ENCODE measurements around the gene GNG7. TPM values are rescaled to one million over a fixed set of nuclear protein-coding genes. Genes with fewer than 3 reads are reported as not detected.

GNG7 gene
- total RNA-seq, 4 donors from 2014 or later, result 2.1 to 4.3 (median 3.0) TPM

GRCh38 chr19:2517881-2518601, 184.5 kb downstream of the GNG7 start:
- TF ChIP-seq POLR2A (IDR thresholded peaks at IDR 0.05), result no peak
- TF ChIP-seq, protein P1, sequence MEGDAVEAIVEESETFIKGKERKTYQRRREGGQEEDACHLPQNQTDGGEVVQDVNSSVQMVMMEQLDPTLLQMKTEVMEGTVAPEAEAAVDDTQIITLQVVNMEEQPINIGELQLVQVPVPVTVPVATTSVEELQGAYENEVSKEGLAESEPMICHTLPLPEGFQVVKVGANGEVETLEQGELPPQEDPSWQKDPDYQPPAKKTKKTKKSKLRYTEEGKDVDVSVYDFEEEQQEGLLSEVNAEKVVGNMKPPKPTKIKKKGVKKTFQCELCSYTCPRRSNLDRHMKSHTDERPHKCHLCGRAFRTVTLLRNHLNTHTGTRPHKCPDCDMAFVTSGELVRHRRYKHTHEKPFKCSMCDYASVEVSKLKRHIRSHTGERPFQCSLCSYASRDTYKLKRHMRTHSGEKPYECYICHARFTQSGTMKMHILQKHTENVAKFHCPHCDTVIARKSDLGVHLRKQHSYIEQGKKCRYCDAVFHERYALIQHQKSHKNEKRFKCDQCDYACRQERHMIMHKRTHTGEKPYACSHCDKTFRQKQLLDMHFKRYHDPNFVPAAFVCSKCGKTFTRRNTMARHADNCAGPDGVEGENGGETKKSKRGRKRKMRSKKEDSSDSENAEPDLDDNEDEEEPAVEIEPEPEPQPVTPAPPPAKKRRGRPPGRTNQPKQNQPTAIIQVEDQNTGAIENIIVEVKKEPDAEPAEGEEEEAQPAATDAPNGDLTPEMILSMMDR (IDR thresholded peaks at IDR 0.05), result no peak
- TF ChIP-seq POLR2AphosphoS5 (IDR thresholded peaks at IDR 0.05), result no peak
- no peak for TF ChIP-seq EP300 (IDR thresholded peaks at IDR 0.05)
- Histone ChIP-seq H3K36me3 (no peaks in the 10 kb centered on the region), H3K27ac (no peak overlapping the region), H3K9me3 (no peaks in the 10 kb centered on the region), H3K4me3 (no peak overlapping the region), H3K4me1 (peaks cover 5% of the 10 kb centered on the region), H3K27me3 (peaks cover 2% of the 10 kb centered on the region)
- no peak for DNase-seq (ENCODE audit: low spot score in 2 of 2)
- 47% methylated on average over 15 of the region's 35 CpGs for WGBS

- DNase-seq (ENCODE audit: low spot score in 2 of 2), result no peak
- Histone ChIP-seq H3K36me3 (no peaks in the 10 kb centered on the region), H3K27ac (no peak overlapping the region), H3K9me3 (no peaks in the 10 kb centered on the region), H3K27me3 (peaks cover 9% of the 10 kb centered on the region), H3K4me1 (peaks cover 12% of the 10 kb centered on the region), H3K4me3 (no peak overlapping the region)
- 86% methylated on average over 16 of the region's 18 CpGs for WGBS
- TF ChIP-seq POLR2A (IDR thresholded peaks at IDR 0.05) (no peak), POLR2AphosphoS5 (IDR thresholded peaks at IDR 0.05) (no peak), EP300 (IDR thresholded peaks at IDR 0.05) (no peak)
- TF ChIP-seq, protein P1 (IDR thresholded peaks at IDR 0.05), result no peak
Observed at GRCh38 chr19:2516727-2517126, 185.8 kb downstream of the GNG7 start.

DNA sequence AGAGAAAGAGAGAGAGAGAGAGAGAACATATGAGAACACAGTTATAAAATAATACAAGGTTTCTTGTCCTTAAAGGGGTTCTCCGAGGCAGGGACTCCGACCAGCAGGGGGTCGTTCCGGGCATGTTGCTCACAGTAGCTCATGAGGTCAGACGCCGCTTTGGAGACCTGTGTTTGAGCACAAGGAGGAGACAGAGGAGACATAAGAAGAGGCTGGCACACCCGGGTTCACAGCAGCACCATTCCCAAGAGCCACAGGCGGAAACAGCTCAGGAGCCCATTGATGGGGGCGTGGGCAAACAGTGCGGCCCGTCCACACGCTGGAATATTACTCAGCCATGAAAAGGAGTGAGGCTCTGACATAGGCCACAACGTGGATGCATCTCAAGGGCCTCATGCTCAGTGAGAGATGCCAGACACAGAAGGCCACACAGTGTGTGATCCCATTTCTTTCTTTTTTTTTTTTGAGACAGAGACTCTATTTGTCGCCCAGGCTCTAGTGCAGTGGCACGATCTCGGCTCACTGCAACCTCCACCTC, 187.4 kb downstream of the GNG7 start:
- Histone ChIP-seq H3K9me3 (no peaks in the 10 kb centered on the region), H3K27ac (no peak overlapping the region), H3K4me3 (no peak overlapping the region), H3K27me3 (peaks cover 9% of the 10 kb centered on the region), H3K4me1 (peaks cover 12% of the 10 kb centered on the region), H3K36me3 (no peaks in the 10 kb centered on the region)
- DNase-seq (ENCODE audit: low spot score in 2 of 2), result no peak
- TF ChIP-seq, protein P1 (IDR thresholded peaks at IDR 0.05), result no peak
- no peak for TF ChIP-seq EP300 (IDR thresholded peaks at IDR 0.05)
- no peak for TF ChIP-seq POLR2AphosphoS5 (IDR thresholded peaks at IDR 0.05)
- no peak for TF ChIP-seq POLR2A (IDR thresholded peaks at IDR 0.05)
- 91% methylated on average over 16 of the region's 16 CpGs for WGBS

DNA sequence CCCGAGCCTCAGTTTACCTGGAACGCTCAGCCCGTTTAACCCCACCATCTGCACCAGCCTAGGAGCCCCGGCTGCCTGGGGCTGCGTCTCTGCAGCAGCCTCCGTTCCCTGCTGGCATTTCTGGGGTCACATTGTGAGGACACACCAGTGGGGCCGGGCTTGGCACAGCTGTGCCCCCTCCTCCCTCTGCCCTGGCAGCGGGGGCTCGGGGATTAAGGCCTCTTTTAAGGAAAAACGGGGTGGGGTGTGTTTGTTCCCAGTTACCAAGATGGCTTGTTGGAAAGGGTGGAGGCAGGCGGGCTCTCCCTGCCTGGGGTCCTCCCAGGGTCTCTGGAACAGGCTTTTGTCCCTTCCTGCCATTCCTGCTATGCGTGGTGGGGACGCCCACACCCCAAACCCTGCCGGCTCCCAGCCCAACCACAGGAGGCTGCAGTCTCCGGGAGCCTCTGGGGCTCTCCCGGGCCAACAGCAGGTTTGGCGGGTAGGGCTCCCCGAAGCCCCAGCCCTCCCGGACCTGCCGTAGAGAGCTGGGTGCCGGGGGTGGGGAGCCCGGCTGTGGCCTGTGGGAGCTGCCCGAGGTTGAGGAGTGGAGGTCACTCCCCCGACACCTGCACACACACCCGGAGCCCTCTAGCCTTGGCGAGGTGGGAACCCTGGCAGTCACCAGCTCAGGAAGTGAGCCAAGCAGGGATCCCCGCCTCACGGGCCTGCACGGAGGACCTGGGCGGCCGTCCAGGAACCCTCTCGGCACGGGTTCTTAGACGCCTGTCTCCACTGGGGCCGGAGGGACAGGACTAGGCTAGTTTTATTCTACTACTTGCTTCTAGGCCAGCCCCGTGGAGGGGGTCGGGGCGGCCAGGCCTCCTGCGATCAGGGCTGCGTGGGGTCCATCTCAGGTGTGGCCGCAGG, 189.7 kb downstream of the GNG7 start:
- Histone ChIP-seq H3K36me3 (no peaks in the 10 kb centered on the region), H3K4me1 (peaks cover 12% of the 10 kb centered on the region), H3K9me3 (no peaks in the 10 kb centered on the region), H3K27ac (no peak overlapping the region), H3K4me3 (no peak overlapping the region), H3K27me3 (peaks cover 9% of the 10 kb centered on the region)
- no peak for DNase-seq (ENCODE audit: low spot score in 2 of 2)
- WGBS, result 48% methylated on average over 23 of the region's 41 CpGs
- TF ChIP-seq, protein P1 (IDR thresholded peaks at IDR 0.05), result no peak
- TF ChIP-seq POLR2AphosphoS5 (IDR thresholded peaks at IDR 0.05) (no peak), POLR2A (IDR thresholded peaks at IDR 0.05) (no peak), EP300 (IDR thresholded peaks at IDR 0.05) (no peak)

DNA sequence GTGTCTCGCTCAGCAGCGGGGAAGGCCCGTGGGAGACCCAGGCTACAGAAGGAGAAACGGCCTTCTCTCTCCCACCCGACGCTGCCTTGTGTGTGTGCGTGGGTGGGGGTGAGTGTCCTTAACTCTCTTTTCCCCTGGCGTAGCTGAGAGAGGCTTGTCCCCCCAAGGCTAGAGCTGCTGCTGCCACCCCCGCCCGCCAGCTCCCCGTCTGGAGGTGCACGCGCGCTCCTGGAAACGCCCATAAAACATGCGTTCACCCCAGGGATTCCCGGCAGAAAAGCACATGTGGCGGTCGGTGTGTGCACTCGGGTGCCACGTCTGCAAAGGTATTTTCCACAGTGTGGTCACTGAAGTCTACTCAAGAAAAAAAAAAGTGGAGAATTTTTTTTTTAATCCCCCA, 190.5 kb downstream of the GNG7 start:
- Histone ChIP-seq H3K36me3 (no peaks in the 10 kb centered on the region), H3K27me3 (peaks cover 9% of the 10 kb centered on the region), H3K9me3 (no peaks in the 10 kb centered on the region), H3K4me1 (peaks cover 20% of the 10 kb centered on the region), H3K4me3 (no peak overlapping the region), H3K27ac (no peak overlapping the region)
- DNase-seq (ENCODE audit: low spot score in 2 of 2), result no peak
- TF ChIP-seq, protein P1 (IDR thresholded peaks at IDR 0.05), result no peak
- no peak for TF ChIP-seq EP300 (IDR thresholded peaks at IDR 0.05)
- whole genome bisulfite sequencing, result 78% methylated on average over 21 of the region's 21 CpGs

Data from suprapubic skin (tissue), 4 donors.